Lung (tissue), 16 donors: Measurements from ENCODE around the gene GSE1. TPM values are rescaled to one million over a fixed set of nuclear protein-coding genes. Genes with fewer than 3 reads are reported as not detected.
A peak's percentile ranks its signal among the peaks of the same experiment; 100 is the strongest.

Experiments used
- ATAC-seq: fragments of 200-7000 bp; cut with Tn5 transposase; one replicate; pipeline ENCODE4 v1.9.1; 2020; ENCODE audit warnings: moderate number of reproducible peaks; ENCODE audit not compliant: insufficient read depth, low FRiP score
- DNase-seq, 3 donors: peaks; one replicate each; pipeline ENCODE4 v3.0.0-alpha.2; 2013 to 2017
- H3K27ac ChIP-seq, 2 donors: one replicate each; pipeline ENCODE4 v1.5.1; 2013; ENCODE audit warnings: mild to moderate bottlenecking in 2 of 2, moderate library complexity in 2 of 2, control low read depth in 1 of 2, inconsistent platforms in 1 of 2, low read depth in 1 of 2, low read length in 1 of 2
- H3K27me3 ChIP-seq, 3 donors: one replicate each; pipeline ENCODE4 v1.5.1; 2013; ENCODE audit warnings: low read length in 2 of 3; ENCODE audit not compliant: control insufficient read depth in 3 of 3, insufficient read depth in 3 of 3
- H3K36me3 ChIP-seq, 4 donors: one replicate each; pipeline ENCODE4 v1.5.1; 2013; ENCODE audit warnings: low read length in 4 of 4, mild to moderate bottlenecking in 1 of 4, moderate library complexity in 1 of 4; ENCODE audit not compliant: control insufficient read depth in 4 of 4, insufficient read depth in 4 of 4
- H3K4me1 ChIP-seq, 5 donors: one replicate each; pipeline ENCODE4 v1.5.1; 2013; ENCODE audit warnings: low read length in 5 of 5, mild to moderate bottlenecking in 2 of 5, moderate library complexity in 1 of 5; ENCODE audit not compliant: control insufficient read depth in 5 of 5, insufficient read depth in 5 of 5
- H3K4me3 ChIP-seq: one replicate; pipeline ENCODE4 v1.5.1; 2013; ENCODE audit warnings: mild to moderate bottlenecking, control low read depth, moderate library complexity
- H3K9ac ChIP-seq, 2 donors: one replicate each; pipeline ENCODE4 v1.5.1; 2013; ENCODE audit warnings: low read length in 2 of 2, control low read depth in 1 of 2; ENCODE audit not compliant: insufficient read depth in 1 of 2
- H3K9me3 ChIP-seq, 4 donors: one replicate each; pipeline ENCODE4 v1.5.1; 2013; ENCODE audit warnings: low read length in 3 of 4, mild to moderate bottlenecking in 1 of 4, moderate library complexity in 1 of 4; ENCODE audit not compliant: control insufficient read depth in 4 of 4, insufficient read depth in 3 of 4
- WGBS, 2 donors: extraction: QIAGEN DNeasy Blood & Tissue Kit; methylation state at CpG; one replicate each; pipeline ENCODE4 v1.1.7; 2013; 5-methylcytosine and 5-hydroxymethylcytosine counted together
- long read RNA-seq, 5 donors: transcript quantifications; one replicate each; lab custom pipeline, GENCODE V29; 2026
- polyA plus RNA-seq, 2 donors: library from polyadenylated mRNA; stranded (reverse); fragments of 200-250 nt; gene quantifications; one replicate each; pipeline ENCODE4 v1.2.1, GENCODE V29; 2013
- total RNA-seq, 2 donors: library from RNA; depleted of rRNA in 1 of 2; stranded (reverse); fragments of >200 nt in 1 of 2; gene quantifications; one replicate each; pipeline ENCODE4 v1.2.1, GENCODE V29; 2014 to 2021
- TF ChIP-seq, protein P1 (sequence below): IDR thresholded peaks from 2 replicates; pipeline ENCODE4 v1.5.1; 2012; ENCODE audit warnings: mild to moderate bottlenecking; ENCODE audit errors: control extremely low read depth, extremely low read depth
- donor health status: control.
- donor health status: control.
- donor health status: Bipolar disorder and iron deficiency.
- donor health status: healthy.
- donor health status: DM: yes; HTN: yes; CAD: no.

The GSE1 gene
- total RNA-seq, result 100 to 1,000 TPM; 115 to 122 TPM
- 10 to 100 TPM; 21.3 to 34.0 TPM for polyA plus RNA-seq
- long read RNA-seq, donor 1, transcript GSE1-215 (3 exons, 666 nt), result major isoform, 5 of 20 reads
- long read RNA-seq, donor 1, partial matches to known transcripts, result 14 of 20 reads
- long read RNA-seq, donor 1, other reads (novel, unspliced or antisense), result 0 of 20 reads
- long read RNA-seq, donor 2, partial matches to known transcripts, result 0 of 1 reads
- long read RNA-seq, donor 2, other reads (novel, unspliced or antisense), result 0 of 1 reads
- long read RNA-seq, donor 3, partial matches to known transcripts, result 0 of 5 reads
- long read RNA-seq, donor 3, other reads (novel, unspliced or antisense), result 0 of 5 reads
- long read RNA-seq, donor 4, partial matches to known transcripts, result 0 of 5 reads
- long read RNA-seq, donor 4, other reads (novel, unspliced or antisense), result 0 of 5 reads
- long read RNA-seq, donor 5, full-length matches to known transcripts, result 7 of 26 reads
- long read RNA-seq, donor 5, partial matches to known transcripts, result 19 of 26 reads
- long read RNA-seq, donor 5, other reads (novel, unspliced or antisense), result 0 of 26 reads

- ATAC-seq (peak; percentile 28), DNase-seq (peak; percentile 87 to 93 (median 92))
- peaks cover 4 to 67% (median 34%) of the 10 kb centered on the region in 5 donors for H3K4me1 ChIP-seq
- peak within 1 kb of the TSS; percentile 96 to 97 for H3K27ac ChIP-seq
- H3K9ac ChIP-seq, result peak within 1 kb of the TSS in 1 of 2 donors; percentile 46
- WGBS, 2 donors, result 0 to 1% methylated on average over 71 to 81 of the region's 81 CpGs
- no peaks in the 10 kb centered on the region for H3K9me3 ChIP-seq
- TF ChIP-seq, protein P1, sequence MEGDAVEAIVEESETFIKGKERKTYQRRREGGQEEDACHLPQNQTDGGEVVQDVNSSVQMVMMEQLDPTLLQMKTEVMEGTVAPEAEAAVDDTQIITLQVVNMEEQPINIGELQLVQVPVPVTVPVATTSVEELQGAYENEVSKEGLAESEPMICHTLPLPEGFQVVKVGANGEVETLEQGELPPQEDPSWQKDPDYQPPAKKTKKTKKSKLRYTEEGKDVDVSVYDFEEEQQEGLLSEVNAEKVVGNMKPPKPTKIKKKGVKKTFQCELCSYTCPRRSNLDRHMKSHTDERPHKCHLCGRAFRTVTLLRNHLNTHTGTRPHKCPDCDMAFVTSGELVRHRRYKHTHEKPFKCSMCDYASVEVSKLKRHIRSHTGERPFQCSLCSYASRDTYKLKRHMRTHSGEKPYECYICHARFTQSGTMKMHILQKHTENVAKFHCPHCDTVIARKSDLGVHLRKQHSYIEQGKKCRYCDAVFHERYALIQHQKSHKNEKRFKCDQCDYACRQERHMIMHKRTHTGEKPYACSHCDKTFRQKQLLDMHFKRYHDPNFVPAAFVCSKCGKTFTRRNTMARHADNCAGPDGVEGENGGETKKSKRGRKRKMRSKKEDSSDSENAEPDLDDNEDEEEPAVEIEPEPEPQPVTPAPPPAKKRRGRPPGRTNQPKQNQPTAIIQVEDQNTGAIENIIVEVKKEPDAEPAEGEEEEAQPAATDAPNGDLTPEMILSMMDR, result no peak
- H3K4me3 ChIP-seq, result peak within 1 kb of the TSS; percentile 59
- H3K27me3 ChIP-seq, result no peaks in the 10 kb centered on the region
- peaks cover 0 to 3% (median 0%) of the 10 kb centered on the region in 4 donors for H3K36me3 ChIP-seq
Measured at GRCh38 chr16:85612801-85613603, at the start of gene GSE1. GSE1 (plus strand) TSS chr16:85613322; CDS start chr16:85613392, 70 bp downstream.

DNA sequence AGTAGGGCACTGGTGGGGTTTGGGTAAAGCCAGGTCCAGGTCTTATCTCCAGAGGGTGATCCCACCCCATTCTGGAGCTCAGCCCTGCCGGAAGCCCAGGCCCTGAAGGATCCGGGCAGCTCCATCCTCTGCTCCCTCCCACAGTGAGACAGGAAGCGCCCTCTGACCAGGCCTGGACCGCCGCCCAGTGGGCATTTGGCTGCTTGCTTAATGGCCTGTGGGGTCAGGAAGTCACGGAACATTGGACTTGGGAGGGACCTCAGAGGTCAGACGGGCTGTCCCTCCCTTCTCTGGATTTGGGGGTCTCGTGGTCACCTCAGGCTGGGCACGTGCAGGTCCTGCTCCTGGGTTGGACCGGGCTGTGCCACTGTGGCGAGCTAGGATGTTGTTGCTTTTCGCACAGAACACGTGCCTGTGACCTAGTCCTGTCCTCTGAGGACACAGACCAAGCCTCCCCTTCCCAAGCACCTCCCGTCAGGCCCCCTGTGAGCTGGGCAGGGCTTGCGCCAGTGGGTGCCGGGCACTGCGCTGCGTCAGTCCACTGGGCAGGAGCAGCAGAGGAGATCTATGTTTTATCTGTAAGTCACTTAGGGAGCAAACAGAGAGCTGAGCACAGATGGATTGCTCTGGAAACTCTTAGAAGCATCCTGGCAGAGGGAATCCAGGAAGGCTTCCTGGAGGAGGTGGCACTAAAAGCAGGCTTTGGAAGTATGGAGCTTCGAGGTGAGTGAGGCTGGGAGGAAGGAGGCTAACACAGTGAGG is 49.4 kb upstream of the GSE1 start:
- TF ChIP-seq, protein P1, result no peak
- 45 to 57% methylated on average over 19 of the region's 19 CpGs for WGBS, 2 donors
- Histone ChIP-seq H3K27ac (peak overlapping the region in 1 of 2 donors; percentile 84), H3K4me1 (peaks cover 5 to 85% (median 49%) of the 10 kb centered on the region in 5 donors), H3K36me3 (no peaks in the 10 kb centered on the region), H3K4me3 (no peak overlapping the region), H3K9ac (no peak overlapping the region), H3K27me3 (no peaks in the 10 kb centered on the region), H3K9me3 (no peaks in the 10 kb centered on the region)
- peak; percentile 84 to 88 (median 86) for DNase-seq
- ATAC-seq, result peak; percentile 35

DNA sequence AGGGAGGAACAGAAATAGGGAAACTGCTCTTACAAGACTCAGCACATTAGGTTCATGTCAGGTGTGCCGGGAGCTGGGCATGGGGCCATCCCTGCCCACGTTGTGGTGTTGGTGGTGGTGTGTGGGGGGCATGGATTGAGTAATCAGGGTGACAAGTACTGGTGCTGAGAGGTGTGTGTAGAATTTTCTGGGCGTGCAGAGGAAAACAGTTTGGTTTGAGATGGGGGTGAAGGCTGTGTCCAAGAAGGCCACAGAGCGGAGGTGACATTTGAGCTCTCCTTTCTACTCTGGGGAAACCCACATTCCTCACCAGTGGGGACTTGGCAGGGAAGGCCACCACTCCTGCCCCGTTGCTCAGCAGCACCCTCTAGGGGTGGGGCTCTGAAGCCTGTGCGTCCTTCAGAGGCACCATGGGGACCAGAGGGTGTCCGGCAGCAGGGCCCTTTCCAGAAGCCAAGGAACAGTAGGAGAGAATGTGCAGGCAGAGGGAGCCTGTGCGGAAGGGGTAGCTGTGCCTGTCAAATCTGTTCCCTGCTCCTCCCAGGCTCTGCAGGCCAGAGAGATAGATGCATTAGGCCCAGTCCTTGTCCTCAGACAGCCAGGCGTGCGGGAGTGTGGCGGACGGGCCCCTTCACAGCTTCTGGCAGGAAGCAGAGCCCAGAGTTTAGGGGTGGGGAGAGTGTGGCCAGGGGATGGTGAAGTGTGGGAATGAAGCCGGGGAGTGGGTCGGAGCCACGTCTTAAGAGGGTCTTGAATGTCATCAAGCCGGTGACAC is 48.7 kb upstream of the GSE1 start:
- ATAC-seq (no peak), DNase-seq (no peak)
- TF ChIP-seq, protein P1, result no peak
- Histone ChIP-seq H3K4me3 (no peak overlapping the region), H3K9ac (no peak overlapping the region), H3K27ac (peak overlapping the region in 1 of 2 donors; percentile 84), H3K36me3 (no peaks in the 10 kb centered on the region), H3K27me3 (no peaks in the 10 kb centered on the region), H3K9me3 (peaks cover 0 to under 1% (median 0%) of the 10 kb centered on the region in 4 donors), H3K4me1 (peaks cover 5 to 85% (median 53%) of the 10 kb centered on the region in 5 donors)
- WGBS, 2 donors, result 65 to 67% methylated on average over 16 of the region's 16 CpGs
